Measurements from ENCODE around the gene F12.
A peak's percentile ranks its signal among the peaks of the same experiment; 100 is the strongest.

Gene F12

GRCh38 chr5:177409043-177409801 lies at the start of gene F12:
F12 (minus strand) TSS chr5:177409564; CDS start chr5:177409527, 37 bp downstream.
- no peak for DNase-seq (ENCODE audit: low read depth)

GRCh38 chr5:177458912-177459350 lies 49.6 kb upstream of the F12 start:
- no peak for DNase-seq (ENCODE audit: low read depth)

- no peak for DNase-seq (ENCODE audit: low read depth)
Measured at GRCh38 chr5:177457852-177458681, 48.7 kb upstream of the F12 start.

DNA sequence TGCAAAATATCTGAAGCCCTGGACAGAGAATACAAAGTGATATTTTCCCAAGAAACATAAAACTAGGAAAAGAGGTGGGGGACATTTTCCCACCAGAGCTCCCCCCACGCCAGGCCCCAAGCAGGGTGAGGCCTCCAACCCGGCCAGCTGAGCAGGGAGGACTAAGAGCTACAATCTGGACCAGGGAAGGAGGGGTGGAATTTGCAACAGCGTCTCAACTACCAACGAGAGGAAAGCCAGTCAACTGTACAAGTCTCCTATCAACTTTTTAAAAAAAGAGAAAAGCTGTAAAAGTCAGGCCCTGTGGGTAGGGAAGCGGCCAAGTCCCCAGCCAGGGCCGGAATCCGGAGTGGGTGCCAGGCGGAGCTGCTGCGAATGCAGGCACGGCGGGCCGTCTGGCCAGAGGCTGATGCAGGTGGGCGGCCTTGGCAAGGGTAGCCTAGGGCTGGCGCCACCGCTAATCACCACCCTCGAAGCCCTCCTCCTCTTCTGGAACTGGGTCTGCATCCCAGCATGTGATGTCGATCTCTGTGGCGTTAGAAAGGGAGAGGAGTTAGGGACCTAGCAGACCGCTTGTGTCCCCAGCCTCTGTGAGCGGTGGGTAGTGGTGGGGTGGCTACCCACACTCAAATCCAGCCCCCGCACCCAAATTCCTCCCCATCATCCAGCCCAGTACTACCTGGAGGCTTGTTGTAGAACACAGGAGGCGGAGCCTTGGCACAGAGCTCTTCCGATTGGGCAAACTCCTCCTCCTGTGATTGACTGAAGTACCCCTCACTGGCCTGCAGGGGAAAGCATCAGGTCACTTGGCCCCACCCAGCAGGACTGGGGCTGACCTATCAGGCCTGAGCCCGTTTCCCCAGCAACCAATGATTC lies 47.9 kb upstream of the F12 start:
- peak; percentile 87 for DNase-seq (ENCODE audit: low read depth)

DNA sequence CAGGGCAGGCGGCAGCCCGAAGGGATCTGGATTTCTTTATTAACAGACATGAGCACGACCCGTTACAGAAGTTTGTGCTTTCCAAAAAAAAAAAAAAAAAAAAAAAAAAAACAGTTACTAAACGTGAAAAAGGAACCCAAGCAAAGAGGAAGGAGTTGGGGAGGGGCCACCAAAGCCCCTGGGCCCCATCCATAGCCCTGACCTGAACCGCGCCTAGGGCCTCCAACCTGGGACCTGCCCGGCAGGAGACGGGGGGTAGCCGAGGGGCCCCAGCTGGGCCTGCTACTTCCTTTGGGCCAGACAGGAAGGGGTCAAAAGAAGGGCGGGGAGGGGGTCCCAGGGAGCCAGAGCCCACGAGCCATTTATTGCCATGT lies 47.2 kb upstream of the F12 start:
- no peak for DNase-seq (ENCODE audit: low read depth)

DNA sequence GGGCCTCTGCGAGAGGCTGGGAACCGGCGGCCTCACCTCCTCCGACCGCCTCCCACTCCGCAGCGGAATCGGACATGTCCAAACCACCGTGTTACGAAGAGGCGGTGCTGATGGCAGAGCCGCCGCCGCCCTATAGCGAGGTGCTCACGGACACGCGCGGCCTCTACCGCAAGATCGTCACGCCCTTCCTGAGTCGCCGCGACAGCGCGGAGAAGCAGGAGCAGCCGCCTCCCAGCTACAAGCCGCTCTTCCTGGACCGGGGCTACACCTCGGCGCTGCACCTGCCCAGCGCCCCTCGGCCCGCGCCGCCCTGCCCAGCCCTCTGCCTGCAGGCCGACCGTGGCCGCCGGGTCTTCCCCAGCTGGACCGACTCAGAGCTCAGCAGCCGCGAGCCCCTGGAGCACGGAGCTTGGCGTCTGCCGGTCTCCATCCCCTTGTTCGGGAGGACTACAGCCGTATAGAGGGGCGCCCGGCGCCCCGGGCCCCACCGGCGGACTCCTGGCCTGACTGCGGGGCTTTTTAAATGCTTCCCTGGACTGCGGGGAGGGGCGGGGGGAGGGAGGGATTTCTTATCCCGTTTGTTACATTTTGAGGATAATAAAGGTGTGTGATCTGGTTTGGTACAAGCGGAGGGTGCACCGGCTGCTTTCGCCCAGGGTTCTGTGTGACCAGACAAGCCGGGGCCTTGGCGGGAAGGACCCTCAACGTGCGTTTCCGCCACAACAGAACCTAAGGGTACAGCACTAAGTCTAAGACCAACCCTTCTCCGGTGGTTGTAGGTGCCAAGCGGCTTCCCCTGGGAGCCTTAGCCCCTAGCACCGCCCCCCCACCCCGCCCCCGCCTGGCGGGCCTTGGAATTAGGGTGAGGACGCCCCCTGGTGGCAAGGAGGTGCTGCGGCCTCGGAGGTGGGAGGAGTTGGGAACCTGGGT lies 46.6 kb upstream of the F12 start:
- DNase-seq (ENCODE audit: low read depth), result no peak

DNA sequence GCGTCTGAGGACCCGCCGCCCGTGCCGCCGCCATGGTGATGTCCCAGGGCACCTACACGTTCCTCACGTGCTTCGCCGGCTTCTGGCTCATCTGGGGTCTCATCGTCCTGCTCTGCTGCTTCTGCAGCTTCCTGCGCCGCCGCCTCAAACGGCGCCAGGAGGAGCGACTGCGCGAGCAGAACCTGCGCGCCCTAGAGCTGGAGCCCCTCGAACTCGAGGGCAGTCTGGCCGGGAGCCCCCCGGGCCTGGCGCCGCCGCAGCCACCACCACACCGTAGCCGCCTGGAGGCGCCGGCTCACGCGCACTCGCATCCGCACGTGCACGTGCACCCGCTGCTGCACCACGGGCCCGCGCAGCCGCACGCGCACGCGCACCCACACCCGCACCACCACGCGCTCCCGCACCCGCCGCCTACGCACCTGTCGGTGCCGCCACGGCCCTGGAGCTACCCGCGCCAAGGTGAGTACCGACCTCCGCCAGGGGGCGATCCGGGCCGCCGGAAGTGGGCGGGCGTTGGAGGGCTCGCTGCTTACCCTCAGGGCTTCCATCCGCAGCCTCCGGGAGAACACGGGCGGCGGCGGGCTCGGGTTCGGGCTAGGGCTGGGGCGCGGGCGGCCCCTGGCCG lies 45.8 kb upstream of the F12 start:
- DNase-seq (ENCODE audit: low read depth), result no peak

GRCh38 chr5:177454397-177455035 lies 45.2 kb upstream of the F12 start:
- DNase-seq (ENCODE audit: low read depth), result no peak

- DNase-seq (ENCODE audit: low read depth), result no peak
Measured at GRCh38 chr5:177453852-177454396, 44.6 kb upstream of the F12 start.

GRCh38 chr5:177452688-177453638 lies 43.6 kb upstream of the F12 start:
- no peak for DNase-seq (ENCODE audit: low read depth)

- no peak for DNase-seq (ENCODE audit: low read depth)
Measured at GRCh38 chr5:177450667-177451424, 41.5 kb upstream of the F12 start.

DNA sequence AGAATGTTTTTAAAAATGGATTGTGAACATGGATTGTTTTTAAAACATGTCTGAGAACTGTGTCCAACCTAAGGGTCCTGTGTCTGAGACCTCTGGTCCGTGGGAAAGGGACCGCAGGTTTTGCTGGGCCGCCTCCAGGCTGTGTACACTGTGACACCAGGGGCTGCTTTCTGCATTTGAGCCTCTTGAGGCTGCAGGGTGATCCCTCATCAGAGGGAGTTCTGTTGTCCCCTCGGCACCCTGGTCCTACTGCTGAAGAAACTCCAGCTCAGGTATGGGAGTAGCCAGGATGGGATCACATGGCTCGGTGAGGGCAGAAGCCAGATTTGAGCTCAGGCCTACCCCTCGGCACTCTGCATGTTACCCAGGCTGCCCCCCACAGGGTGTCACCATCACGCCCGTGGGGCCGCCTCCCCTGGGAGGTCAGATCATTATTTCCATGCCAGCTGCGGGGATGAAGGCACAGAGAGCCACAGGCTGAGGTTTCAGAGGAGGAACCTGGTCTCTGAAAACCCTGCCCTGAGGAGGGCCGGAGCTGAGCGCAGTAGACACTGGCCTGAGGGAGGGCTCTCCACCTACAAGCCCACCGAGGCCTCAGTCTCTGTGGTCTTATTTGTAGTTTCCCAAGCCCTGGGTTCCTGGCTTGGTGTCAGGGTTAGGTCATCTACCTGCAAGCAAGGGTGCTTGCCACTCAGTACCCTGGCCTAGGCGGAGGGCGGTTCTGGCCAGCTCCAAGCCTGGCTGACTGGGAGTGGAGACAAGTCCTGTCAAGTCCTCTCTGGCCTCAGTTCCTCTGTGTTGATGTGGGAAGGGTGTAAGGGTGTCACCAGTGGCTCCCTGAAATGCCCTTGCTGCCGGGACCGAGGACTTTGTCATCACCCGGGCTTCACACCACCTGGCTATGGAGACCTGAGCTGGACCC lies 40.0 kb upstream of the F12 start:
- no peak for DNase-seq (ENCODE audit: low read depth)

DNA sequence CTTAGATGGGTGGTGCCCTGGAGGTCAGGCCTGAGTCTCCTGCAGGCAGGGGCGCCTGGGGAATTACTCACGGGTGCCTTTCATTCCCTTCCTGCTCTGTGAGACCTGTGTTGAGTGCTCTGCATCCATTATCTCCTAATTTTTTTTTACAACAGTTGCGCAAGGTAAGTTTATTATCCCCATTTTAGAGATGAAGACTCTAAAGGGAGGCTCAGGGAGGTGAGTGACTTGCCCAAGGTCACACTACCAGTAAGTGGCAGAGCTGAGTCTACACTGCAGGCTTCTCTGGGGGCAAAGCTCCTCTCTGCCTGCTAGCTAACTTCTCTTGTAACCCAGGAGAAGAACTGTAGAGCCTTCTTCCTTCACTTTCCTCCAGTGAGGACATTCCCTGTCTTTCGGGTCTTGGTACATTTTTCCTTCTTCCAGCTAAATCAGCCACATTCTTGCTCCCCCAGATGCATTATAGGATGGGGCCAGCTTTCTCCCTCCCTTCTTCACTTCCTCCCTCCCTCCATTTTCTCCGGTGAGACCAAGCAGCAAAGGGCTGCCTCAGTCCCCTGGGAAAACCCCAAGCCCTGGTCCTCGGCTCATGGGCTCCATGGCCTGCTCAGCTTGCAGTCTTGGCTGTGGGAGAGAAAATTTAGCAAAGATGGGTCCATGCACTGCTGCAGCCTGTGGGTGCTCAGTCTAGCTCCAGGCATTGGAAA lies 39.0 kb upstream of the F12 start:
- no peak for DNase-seq (ENCODE audit: low read depth)

DNA sequence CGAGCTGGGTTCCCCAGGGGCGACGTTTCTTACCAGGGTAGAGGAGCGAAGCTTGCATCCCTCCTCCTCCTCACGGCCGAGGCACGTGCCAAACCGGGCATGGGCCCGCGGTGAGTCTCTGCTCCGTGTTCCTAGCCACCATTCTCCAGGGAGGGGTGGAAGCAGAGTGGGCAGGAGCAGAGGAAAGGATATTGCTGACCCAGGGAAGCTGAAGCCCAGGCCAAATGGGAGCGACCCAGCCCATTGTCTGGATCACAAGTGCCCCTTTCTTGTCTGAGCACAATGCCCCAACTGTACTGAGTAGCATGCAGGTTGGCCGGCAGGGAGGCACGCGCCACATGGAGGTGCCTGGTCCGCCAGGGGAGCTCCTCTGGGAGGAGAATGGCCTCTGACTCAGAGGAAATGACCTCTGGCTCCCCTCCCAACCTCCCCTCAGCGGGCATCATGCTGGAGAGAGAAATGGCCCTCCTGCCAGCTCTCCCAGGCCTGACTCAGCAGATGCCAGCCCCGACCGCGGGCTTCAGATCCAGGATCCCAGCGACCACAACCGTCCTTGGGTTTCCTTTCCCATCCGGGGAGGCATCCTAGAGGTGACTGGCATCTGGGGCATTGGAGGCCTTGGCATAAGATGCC lies 38.4 kb upstream of the F12 start:
- DNase-seq (ENCODE audit: low read depth), result peak; percentile 64

GRCh38 chr5:177447066-177447610 lies 37.8 kb upstream of the F12 start:
- DNase-seq (ENCODE audit: low read depth), result no peak
